Measurements from ENCODE around the gene SYNGR1.
"Not testable (repeated sequence)": the region's sequence is repeated elsewhere in the genome, so short reads cannot be mapped to it uniquely, and the experiment has no call there.

The SYNGR1 gene

DNA sequence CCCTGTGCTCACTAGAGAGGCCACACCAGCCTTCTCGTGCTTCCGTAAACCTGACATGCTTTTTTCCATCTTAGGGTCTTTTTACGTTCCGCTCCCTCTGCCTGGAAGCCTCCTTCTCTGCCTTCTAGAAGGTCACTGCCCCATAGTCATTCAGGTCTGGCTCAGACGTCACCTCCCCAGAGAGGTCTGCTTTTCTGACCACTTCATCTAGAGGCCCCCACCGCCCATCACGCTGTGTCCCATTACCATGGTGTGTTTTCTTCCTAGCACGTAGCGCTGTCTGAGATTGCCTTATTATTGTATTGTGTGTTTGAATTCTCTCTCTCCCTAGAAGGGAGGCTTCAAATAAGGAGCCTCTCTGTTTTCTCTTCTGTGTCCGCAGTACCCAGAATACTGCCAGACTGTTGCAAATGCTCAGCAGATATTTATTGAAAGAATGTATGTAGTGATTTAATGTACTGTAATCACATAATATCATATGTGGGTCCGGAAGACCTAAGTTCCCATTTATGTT, 59.8 kb downstream of the SYNGR1 start:
- DNase-seq (ENCODE audit: low read depth) = no peak

DNA sequence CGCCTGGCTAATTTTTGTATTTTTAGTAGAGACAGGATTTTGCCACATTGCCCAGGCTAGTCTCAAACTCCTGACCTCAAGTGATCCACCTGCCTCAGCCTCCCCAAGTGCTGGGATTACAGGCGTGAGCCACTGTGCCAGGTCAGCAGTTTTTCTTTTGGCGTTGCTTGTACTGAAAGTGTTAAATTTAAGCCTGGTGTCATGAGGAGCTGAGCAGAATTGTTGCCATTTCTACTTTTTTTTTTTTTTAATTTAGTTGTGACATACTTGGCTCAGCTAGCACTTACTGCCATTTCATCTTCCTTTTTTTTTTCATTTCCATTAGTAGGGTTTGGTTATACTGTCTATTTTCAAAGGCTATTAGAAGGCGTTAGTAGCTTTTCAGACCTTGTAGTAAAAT, 60.5 kb downstream of the SYNGR1 start:
- DNase-seq (ENCODE audit: low read depth) = no peak

- DNase-seq (ENCODE audit: low read depth) = not testable (repeated sequence)
Observed at GRCh38 chr22:39411828-39412365, 62.1 kb downstream of the SYNGR1 start.

- DNase-seq (ENCODE audit: low read depth) = not testable (repeated sequence)
Observed at GRCh38 chr22:39413204-39413603, 63.4 kb downstream of the SYNGR1 start.

- no peak for DNase-seq (ENCODE audit: low read depth)
Observed at GRCh38 chr22:39414377-39414776, 64.6 kb downstream of the SYNGR1 start.

DNA sequence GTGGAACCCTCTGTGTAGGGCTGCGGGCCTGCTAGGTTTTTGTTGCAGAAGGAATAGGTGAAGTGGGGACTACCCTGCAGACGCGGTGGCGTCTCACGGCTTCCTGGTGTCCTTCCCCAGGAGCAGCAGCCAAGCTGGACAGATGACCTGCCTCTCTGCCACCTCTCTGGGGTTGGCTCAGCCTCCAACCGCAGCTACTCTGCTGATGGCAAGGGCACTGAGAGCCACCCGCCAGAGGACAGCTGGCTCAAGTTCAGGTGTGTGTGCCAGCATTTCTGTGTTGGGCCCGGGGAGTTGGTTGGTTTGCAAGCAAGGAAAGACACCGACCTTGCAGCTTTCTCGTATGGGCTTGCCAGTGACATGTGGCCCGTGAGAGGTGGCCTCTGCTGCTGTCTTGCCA, 65.1 kb downstream of the SYNGR1 start:
- DNase-seq (ENCODE audit: low read depth) = no peak

DNA sequence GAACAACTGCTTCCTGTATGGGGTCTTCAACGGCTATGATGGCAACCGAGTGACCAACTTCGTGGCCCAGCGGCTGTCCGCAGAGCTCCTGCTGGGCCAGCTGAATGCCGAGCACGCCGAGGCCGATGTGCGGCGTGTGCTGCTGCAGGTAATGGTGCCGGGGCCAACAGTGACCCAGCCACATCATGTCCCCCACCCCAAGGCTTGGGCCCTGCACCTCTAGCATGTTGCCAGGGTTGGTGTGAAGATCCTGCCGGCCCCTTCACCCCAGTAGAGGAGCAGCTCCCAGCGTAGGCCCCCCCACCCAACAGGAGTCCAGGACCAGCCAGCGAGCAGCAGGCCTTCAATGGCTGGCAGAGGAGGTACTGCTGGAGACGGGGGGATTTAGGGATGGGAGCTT, 65.7 kb downstream of the SYNGR1 start:
- DNase-seq (ENCODE audit: low read depth) = no peak

- no peak for DNase-seq (ENCODE audit: low read depth)
Observed at GRCh38 chr22:39416319-39416718, 66.5 kb downstream of the SYNGR1 start.

GRCh38 chr22:39417641-39418040, 67.8 kb downstream of the SYNGR1 start:
- no peak for DNase-seq (ENCODE audit: low read depth)

DNA sequence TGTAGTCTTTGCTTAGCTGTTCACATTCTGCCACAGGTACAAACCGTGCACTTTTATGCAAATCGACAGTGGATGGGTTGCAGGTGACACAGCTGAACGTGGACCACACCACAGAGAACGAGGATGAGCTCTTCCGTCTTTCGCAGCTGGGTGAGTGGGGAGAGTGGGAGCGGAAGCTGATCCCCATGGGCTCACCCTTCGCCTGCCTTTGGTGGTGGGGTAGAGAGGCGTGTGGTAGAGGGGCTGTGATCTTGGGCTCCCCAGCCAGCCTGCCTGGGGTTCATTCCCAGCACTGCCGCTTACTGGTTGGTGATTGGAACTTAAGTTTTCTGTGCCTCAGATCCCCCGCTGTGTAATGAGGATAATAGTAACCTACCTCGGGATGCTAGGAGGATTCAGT, 68.9 kb downstream of the SYNGR1 start:
- no peak for DNase-seq (ENCODE audit: low read depth)

DNA sequence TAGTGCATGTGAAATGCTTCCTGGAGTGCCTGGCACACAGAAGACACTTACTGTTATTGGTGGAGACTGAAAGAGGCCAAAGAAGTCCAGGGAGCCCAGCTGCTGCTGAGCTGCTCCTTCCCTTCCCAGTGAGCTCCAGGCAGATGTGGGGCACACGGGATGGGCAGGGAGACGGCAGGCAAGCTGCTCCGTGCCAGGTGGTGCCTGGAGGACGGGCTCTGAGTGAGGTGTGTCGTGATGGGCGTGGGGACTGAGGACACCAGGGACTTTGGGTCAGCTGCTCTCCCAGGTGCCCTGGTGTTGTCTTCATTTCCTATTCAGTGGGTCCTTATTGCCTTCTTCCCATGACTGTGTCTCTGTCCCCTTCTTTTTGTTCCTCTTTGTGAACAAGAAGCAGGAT, 69.3 kb downstream of the SYNGR1 start:
- DNase-seq (ENCODE audit: low read depth) = no peak

GRCh38 chr22:39419911-39420310, 70.1 kb downstream of the SYNGR1 start:
- no peak for DNase-seq (ENCODE audit: low read depth)

- no peak for DNase-seq (ENCODE audit: low read depth)
Observed at GRCh38 chr22:39421691-39422090, 71.9 kb downstream of the SYNGR1 start.

GRCh38 chr22:39422101-39422500, 72.3 kb downstream of the SYNGR1 start:
- DNase-seq (ENCODE audit: low read depth) = no peak

- no peak for DNase-seq (ENCODE audit: low read depth)
Observed at GRCh38 chr22:39422721-39423120, 72.9 kb downstream of the SYNGR1 start.

DNA sequence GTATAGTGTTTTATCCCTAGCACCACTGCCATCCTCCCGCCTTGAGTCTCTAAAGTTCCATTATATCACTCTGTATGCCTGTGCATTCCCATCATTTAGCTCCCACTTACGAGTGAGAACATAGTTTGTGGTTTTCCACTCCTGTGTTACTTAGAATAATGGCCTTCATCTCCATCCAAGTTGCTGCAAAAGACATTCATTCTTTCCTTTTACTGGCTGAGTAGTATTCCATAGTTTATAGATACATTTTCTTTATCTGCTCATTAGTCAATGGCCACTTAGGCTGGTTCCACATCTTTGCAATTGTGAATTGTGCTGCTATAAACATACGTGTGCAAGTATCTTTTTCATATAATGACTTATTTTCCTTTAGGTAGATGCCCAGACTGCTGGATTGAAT, 74.2 kb downstream of the SYNGR1 start:
- DNase-seq (ENCODE audit: low read depth) = no peak

GRCh38 chr22:39426380-39427043, 76.7 kb downstream of the SYNGR1 start:
- DNase-seq (ENCODE audit: low read depth) = no peak

DNA sequence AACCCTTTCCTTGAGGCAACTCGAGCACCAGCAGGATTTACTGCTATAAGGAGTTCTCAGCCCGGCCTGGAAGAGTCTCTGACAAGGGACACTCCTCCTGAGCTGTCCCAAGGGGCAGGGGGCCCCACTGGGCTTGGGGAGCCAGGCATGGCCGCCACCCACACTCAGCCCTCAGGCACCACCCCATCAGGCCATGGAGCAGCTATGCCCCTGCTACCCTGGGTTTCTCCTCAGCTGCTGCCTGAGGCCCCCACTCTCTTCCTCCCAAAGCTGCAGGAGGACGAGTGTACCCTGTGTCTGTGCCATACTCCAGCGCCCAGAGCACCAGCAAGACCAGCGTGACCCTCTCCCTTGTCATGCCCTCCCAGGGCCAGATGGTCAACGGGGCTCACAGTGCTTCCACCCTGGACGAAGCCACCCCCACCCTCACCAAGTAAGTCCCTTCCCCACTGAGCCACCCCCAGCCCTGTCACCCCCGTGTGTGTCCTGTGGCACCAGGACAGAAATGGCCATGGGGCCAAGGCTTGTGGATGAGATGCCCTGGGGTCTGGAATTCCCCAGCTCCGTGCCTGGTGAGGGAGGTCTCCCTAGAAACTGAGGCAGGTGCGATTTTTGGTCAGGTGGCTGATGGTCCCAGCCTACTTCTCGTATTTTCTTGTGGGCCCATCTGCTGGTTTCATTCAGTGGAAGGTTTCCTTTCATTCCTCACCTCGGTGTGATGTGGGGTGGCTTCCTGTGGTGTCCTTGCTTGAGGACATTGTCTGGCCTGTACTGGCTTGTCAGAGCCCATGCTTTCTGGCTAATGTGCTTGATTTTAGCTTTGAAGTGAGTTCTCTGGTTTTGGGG, 78.2 kb downstream of the SYNGR1 start:
- DNase-seq (ENCODE audit: low read depth) = no peak

GRCh38 chr22:39428597-39429071, 78.8 kb downstream of the SYNGR1 start:
- no peak for DNase-seq (ENCODE audit: low read depth)

DNA sequence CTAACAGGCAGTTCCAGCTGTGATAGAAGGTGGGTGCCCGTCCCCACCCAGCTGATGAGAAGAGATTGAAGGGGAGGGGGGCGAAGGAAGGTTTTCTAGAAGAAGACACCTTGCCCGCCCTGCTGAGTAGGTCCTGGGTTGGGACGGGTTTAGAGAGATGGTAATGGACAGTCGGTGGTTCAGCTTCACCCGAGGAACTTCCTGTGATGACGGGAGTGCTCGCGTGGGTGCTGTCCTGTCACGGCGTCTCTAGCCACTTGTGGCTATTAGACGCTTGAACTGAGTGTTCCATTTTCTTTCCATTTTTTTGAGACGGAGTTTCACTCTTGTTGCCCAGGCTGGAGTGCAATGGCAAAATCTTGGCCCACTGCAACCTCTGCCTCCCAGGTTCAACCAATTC, 79.4 kb downstream of the SYNGR1 start:
- DNase-seq (ENCODE audit: low read depth) = no peak

DNA sequence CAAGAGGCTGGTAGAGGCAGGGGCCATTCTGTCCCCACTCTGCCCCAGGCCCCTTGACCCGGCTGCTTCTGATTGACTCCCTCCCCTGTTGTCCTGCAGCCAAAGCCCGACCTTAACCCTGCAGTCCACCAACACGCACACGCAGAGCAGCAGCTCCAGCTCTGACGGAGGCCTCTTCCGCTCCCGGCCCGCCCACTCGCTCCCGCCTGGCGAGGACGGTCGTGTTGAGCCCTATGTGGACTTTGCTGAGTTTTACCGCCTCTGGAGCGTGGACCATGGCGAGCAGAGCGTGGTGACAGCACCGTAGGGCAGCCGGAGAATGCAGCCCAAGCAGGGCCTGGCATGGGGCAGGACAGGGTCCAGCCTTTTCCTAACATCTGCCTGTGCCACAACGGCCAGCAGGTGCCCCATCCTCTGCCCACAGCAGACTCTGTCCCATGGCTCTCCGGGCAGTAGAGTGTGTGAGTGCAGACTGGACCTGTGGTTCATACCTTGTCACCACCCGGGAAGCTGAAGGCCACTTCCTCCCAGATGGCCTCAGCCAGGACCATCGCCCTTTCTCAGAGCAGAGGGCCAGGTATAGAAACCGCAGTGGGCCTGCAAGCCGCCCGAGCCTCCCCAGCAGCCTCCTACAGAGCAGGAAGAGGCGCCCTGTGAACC, 80.3 kb downstream of the SYNGR1 start:
- DNase-seq (ENCODE audit: low read depth) = no peak

GRCh38 chr22:39430576-39431150, 80.9 kb downstream of the SYNGR1 start:
- no peak for DNase-seq (ENCODE audit: low read depth)
